PFSK-1 (cell line): Measurements from ENCODE around the gene DNAH11.

Source experiments
- FOXP2 ChIP-seq: optimal IDR thresholded peaks from 2 replicates; pipeline ENCODE3; 2011; ENCODE audit warnings: borderline replicate concordance, control low read depth, inconsistent platforms; ENCODE audit not compliant: insufficient read depth; ENCODE audit errors: extremely low read length, extremely low read depth
- POLR2AphosphoS5 ChIP-seq: IDR thresholded peaks from 2 replicates; pipeline ENCODE4 v1.6.1; 2012; ENCODE audit warnings: low read depth, mild to moderate bottlenecking, control low read depth, low read length, moderate library complexity
- REST ChIP-seq, 2 experiments: IDR thresholded peaks; 2 replicates each; pipeline versions ENCODE4 v1.6.1 to v1.8.0; 2011 to 2012; ENCODE audit warnings: low read depth in 2 of 2, low read length in 2 of 2, control low read depth in 1 of 2, inconsistent platforms in 1 of 2, mild to moderate bottlenecking in 1 of 2, moderate library complexity in 1 of 2; ENCODE audit not compliant: insufficient read depth in 1 of 2
- SIN3A ChIP-seq: IDR thresholded peaks from 2 replicates; pipeline ENCODE4 v1.6.1; 2012; ENCODE audit warnings: mild to moderate bottlenecking, low read length, moderate library complexity, borderline replicate concordance; ENCODE audit not compliant: insufficient read depth
- TAF1 ChIP-seq: IDR thresholded peaks from 2 replicates; pipeline ENCODE4 v1.6.1; 2012; ENCODE audit warnings: low read length, control low read depth, borderline replicate concordance; ENCODE audit not compliant: insufficient read depth

Gene DNAH11

GRCh38 chr7:21718391-21718790, 175.6 kb downstream of the DNAH11 start:
- no peak for TF ChIP-seq POLR2AphosphoS5

GRCh38 chr7:21719846-21720245, 177.0 kb downstream of the DNAH11 start:
- TF ChIP-seq FOXP2: no peak
- TF ChIP-seq TAF1: no peak
- TF ChIP-seq SIN3A: no peak
- TF ChIP-seq REST (IDR thresholded peaks at IDR 0.05; ENCODE audit: insufficient read depth in 1 of 2, low read depth in 2 of 2, low read length in 2 of 2): no peak
- TF ChIP-seq POLR2AphosphoS5: no peak

- no peak for TF ChIP-seq TAF1
Observed at GRCh38 chr7:21722371-21722770, 179.5 kb downstream of the DNAH11 start.

GRCh38 chr7:21724562-21724961, 181.7 kb downstream of the DNAH11 start:
- TF ChIP-seq POLR2AphosphoS5 (no peak), SIN3A (no peak), TAF1 (no peak), FOXP2 (no peak), REST (IDR thresholded peaks at IDR 0.05; ENCODE audit: insufficient read depth in 1 of 2, low read depth in 2 of 2, low read length in 2 of 2) (no peak)

- TF ChIP-seq FOXP2 (no peak), TAF1 (no peak), SIN3A (no peak), REST (IDR thresholded peaks at IDR 0.05; ENCODE audit: insufficient read depth in 1 of 2, low read depth in 2 of 2, low read length in 2 of 2) (no peak), POLR2AphosphoS5 (no peak)
Observed at GRCh38 chr7:21730399-21730798, 187.6 kb downstream of the DNAH11 start.

- no peak for TF ChIP-seq FOXP2
- no peak for TF ChIP-seq SIN3A
- no peak for TF ChIP-seq POLR2AphosphoS5
- TF ChIP-seq REST (IDR thresholded peaks at IDR 0.05; ENCODE audit: insufficient read depth in 1 of 2, low read depth in 2 of 2, low read length in 2 of 2): no peak
- no peak for TF ChIP-seq TAF1
Observed at GRCh38 chr7:21731977-21732376, 189.1 kb downstream of the DNAH11 start.
